HCT116 (cell line): ENCODE measurements around the gene PLCB1. TPM values are rescaled to one million over a fixed set of nuclear protein-coding genes. Genes with fewer than 3 reads are reported as not detected.

Experiments
- ATAC-seq: fragments of 200-7000 bp; cut with Tn5 transposase; 2 replicates; pipeline ENCODE4 v1.9.1; 2020; ENCODE audit warnings: mild to moderate bottlenecking, moderate library complexity
- BruUV-seq: library from RNA; stranded (reverse); fragments of 400-500 nt; replicated peaks from 2 replicates; lab custom pipeline; 2021; lab: Mats Ljungman, UMichigan
- CTCF ChIA-PET: fragments of 300-600 bp; sonication (Branson Sonifier 250); formaldehyde crosslinking; loops from one replicate; lab custom pipeline; 2021; ENCODE audit warnings: antibody characterized with exemption; lab: Charles Lee
- POLR2A ChIA-PET: fragments of 300-600, 350-600 bp; sonication (Branson Sonifier 250); formaldehyde crosslinking; loops from one replicate; lab custom pipeline; 2021; ENCODE audit warnings: antibody characterized with exemption; lab: Charles Lee
- RAD21 ChIA-PET, 2 experiments: fragments of 300-600 bp; sonication (Branson Sonifier 250); formaldehyde crosslinking; loops; one replicate each; lab custom pipeline; 2023; ENCODE audit warnings: low total read pairs in 2 of 2; ENCODE audit not compliant: uncharacterized antibody in 2 of 2, unreplicated experiment in 2 of 2, low non-redundant PET in 1 of 2; lab: Charles Lee
- DNase-seq: peaks from one replicate; pipeline ENCODE4 v3.0.0-alpha.2; 2010; ENCODE audit warnings: low read depth, low spot score
- H2AFZ ChIP-seq: fragments of 200-600 bp; shearing (Covaris generic), sonication (generic); 2 replicates; pipeline ENCODE4 v1.6.1; 2017; ENCODE audit warnings: low read depth, mixed run types, mixed read lengths, antibody characterized with exemption, low read length; ENCODE audit not compliant: poor library complexity, severe bottlenecking
- H3K27ac ChIP-seq: 2 replicates; pipeline ENCODE4 v1.5.1; 2012; ENCODE audit warnings: low read depth, low read length
- H3K27me3 ChIP-seq: fragments of 200-600 bp; sonication (generic); 2 replicates; pipeline ENCODE4 v1.6.1; 2016; ENCODE audit warnings: mixed run types, low read length, mixed read lengths; ENCODE audit not compliant: insufficient read depth
- H3K36me3 ChIP-seq, 2 experiments: fragments of 200-500 bp in 1 of 2; fragments of 200-600 bp in 1 of 2; sonication (Bioruptor generic) in 1 of 2; sonication (generic) in 1 of 2; 2 replicates each; pipeline versions ENCODE4 v1.5.1 to v1.6.1; 2014 to 2016; ENCODE audit warnings: low read length in 2 of 2, inconsistent platforms in 1 of 2, mixed read lengths in 1 of 2, mixed run types in 1 of 2; ENCODE audit not compliant: insufficient read depth in 2 of 2, control insufficient read depth in 1 of 2
- H3K4me1 ChIP-seq, 2 experiments: fragments of 200-600 bp in 1 of 2; sonication (generic) in 1 of 2; 2 replicates each; pipeline versions ENCODE4 v1.5.1 to v1.6.1; 2012 to 2017; ENCODE audit warnings: low read length in 2 of 2, inconsistent platforms in 1 of 2, mild to moderate bottlenecking in 1 of 2, mixed read lengths in 1 of 2, mixed run types in 1 of 2, moderate library complexity in 1 of 2; ENCODE audit not compliant: insufficient read depth in 2 of 2, control insufficient read depth in 1 of 2
- H3K4me2 ChIP-seq: fragments of 200-600 bp; sonication (generic); 2 replicates; pipeline ENCODE4 v1.6.1; 2017; ENCODE audit warnings: mixed run types, low read length, mixed read lengths
- H3K4me3 ChIP-seq, 2 experiments: fragments of 200-600 bp in 1 of 2; sonication (generic) in 1 of 2; replicated peaks in 1 of 2; 2 replicates each; pipeline ENCODE4 v1.5.1; 2011 to 2016; ENCODE audit warnings: low read length in 2 of 2, control low read depth in 1 of 2, low read depth in 1 of 2, mild to moderate bottlenecking in 1 of 2, mixed read lengths in 1 of 2, mixed run types in 1 of 2
- H3K79me2 ChIP-seq: fragments of 200-600 bp; sonication (generic); 2 replicates; pipeline ENCODE4 v1.6.1; 2017; ENCODE audit warnings: mild to moderate bottlenecking, mixed run types, low read length, moderate library complexity, mixed read lengths; ENCODE audit not compliant: insufficient read depth
- H3K9ac ChIP-seq: fragments of 200-600 bp; sonication (generic); 2 replicates; pipeline ENCODE4 v1.6.1; 2016; ENCODE audit warnings: low read length, mixed read lengths
- H3K9me2 ChIP-seq: fragments of 200-600 bp; sonication (generic), shearing (Covaris generic); 2 replicates; pipeline ENCODE4 v1.6.1; 2017; ENCODE audit warnings: mixed run types, mild to moderate bottlenecking, moderate library complexity; ENCODE audit not compliant: insufficient read depth
- H3K9me3 ChIP-seq, 2 experiments: fragments of 200-500 bp in 1 of 2; fragments of 200-600 bp in 1 of 2; sonication (Bioruptor generic) in 1 of 2; sonication (generic) in 1 of 2; 2 replicates each; pipeline ENCODE4 v1.6.1; 2014 to 2017; ENCODE audit warnings: low read length in 2 of 2, mixed read lengths in 2 of 2, inconsistent platforms in 1 of 2, low read depth in 1 of 2, mild to moderate bottlenecking in 1 of 2, mixed run types in 1 of 2, moderate library complexity in 1 of 2; ENCODE audit not compliant: control insufficient read depth in 1 of 2, insufficient read depth in 1 of 2
- H4K20me1 ChIP-seq: fragments of 200-600 bp; sonication (generic), shearing (Covaris generic); 2 replicates; pipeline ENCODE4 v1.6.1; 2017; ENCODE audit warnings: mixed run types, mild to moderate bottlenecking, moderate library complexity; ENCODE audit not compliant: insufficient read depth
- CBX3 ChIP-seq: IDR thresholded peaks from 2 replicates; pipeline ENCODE4 v1.6.1; 2012; ENCODE audit warnings: low read depth
- CEBPB ChIP-seq: IDR thresholded peaks from 2 replicates; pipeline ENCODE4 v1.6.1; 2012; ENCODE audit warnings: low read depth
- CTCF ChIP-seq, 3 experiments: fragments of 200-600 bp in 1 of 3; sonication (generic) in 1 of 3; IDR thresholded peaks in 2 of 3; conservative IDR thresholded peaks in 1 of 3; 2 replicates each; pipeline ENCODE4 v1.5.1; 2012 to 2017; ENCODE audit warnings: low read depth in 2 of 3, low read length in 2 of 3, antibody characterized with exemption in 1 of 3, borderline replicate concordance in 1 of 3, control low read depth in 1 of 3, mild to moderate bottlenecking in 1 of 3, mixed read lengths in 1 of 3, mixed run types in 1 of 3, moderate library complexity in 1 of 3; ENCODE audit not compliant: insufficient read depth in 1 of 3
- EGR1 ChIP-seq: IDR thresholded peaks from 2 replicates; pipeline ENCODE4 v1.6.1; 2012; ENCODE audit warnings: low read depth
- ELF1 ChIP-seq: IDR thresholded peaks from 2 replicates; pipeline ENCODE4 v1.6.1; 2012; ENCODE audit warnings: low read depth, borderline replicate concordance
- EZH2phosphoT487 ChIP-seq: fragments of 200-600 bp; IDR thresholded peaks from 2 replicates; pipeline ENCODE4 v1.6.1; 2018; ENCODE audit warnings: antibody characterized with exemption, borderline replicate concordance
- JUND ChIP-seq: IDR thresholded peaks from 2 replicates; pipeline ENCODE4 v1.6.1; 2012
- RAD21 ChIP-seq: IDR thresholded peaks from 2 replicates; pipeline ENCODE4 v1.6.1; 2012; ENCODE audit warnings: low read depth, mild to moderate bottlenecking
- REST ChIP-seq: IDR thresholded peaks from 2 replicates; pipeline ENCODE4 v1.6.1; 2012; ENCODE audit warnings: low read depth
- SP1 ChIP-seq: IDR thresholded peaks from 2 replicates; pipeline ENCODE4 v1.6.1; 2012; ENCODE audit warnings: low read depth
- SRF ChIP-seq: IDR thresholded peaks from 2 replicates; pipeline ENCODE4 v1.6.1; 2012; ENCODE audit warnings: low read depth
- TCF7L2 ChIP-seq: IDR thresholded peaks from 2 replicates; pipeline ENCODE4 v1.7.0; 2011; ENCODE audit warnings: borderline replicate concordance, inconsistent platforms; ENCODE audit not compliant: insufficient read depth, insufficient read length; ENCODE audit errors: extremely low read depth
- ZBTB33 ChIP-seq: IDR thresholded peaks from 2 replicates; pipeline ENCODE4 v1.6.1; 2011; ENCODE audit warnings: mild to moderate bottlenecking, low read length, moderate library complexity; ENCODE audit not compliant: insufficient replicate concordance; ENCODE audit errors: extremely low read depth
- ZNF274 ChIP-seq: fragments of 200-500 bp; sonication (Bioruptor generic); IDR thresholded peaks from 2 replicates; pipeline ENCODE4 v1.6.1; 2014; ENCODE audit warnings: mild to moderate bottlenecking, low read depth, low read length, inconsistent platforms
- intact Hi-C: fragments of 100-400 bp; cut with micrococcal nuclease; formaldehyde crosslinking; loops from 2 replicates; pipeline ENCODE4 v1.10.0; 2022
- total RNA-seq: library from RNA; stranded (reverse); gene quantifications from one replicate; pipeline ENCODE4 v1.2.1, GENCODE V29; 2021; ENCODE audit not compliant: unreplicated experiment

The PLCB1 gene
- total RNA-seq, 1 experiment from 2014 or later: 15.8 TPM

DNA sequence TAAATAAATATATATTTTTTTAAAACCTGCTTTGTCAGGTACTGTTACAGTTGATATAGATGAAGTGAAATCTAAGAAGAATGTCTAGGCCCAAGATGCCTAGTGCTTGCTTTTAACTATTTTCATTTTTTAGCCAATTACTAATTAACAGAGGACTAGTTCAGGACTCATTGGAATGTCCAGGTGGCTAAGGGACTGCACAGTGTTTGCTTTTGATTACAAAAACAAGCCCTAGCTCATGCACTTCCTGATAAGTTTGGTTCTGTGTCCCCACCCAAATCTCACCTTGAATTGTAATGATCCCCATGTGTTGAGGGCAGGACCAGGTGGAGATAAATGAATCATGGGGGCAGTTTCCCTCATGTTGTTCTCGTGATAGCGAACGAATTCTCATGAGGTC lies 417.1 kb downstream of the PLCB1 start:
- no peaks in the 10 kb centered on the region for H4K20me1 ChIP-seq
- H3K4me2 ChIP-seq: no peak overlapping the region
- BruUV-seq: no TSS peak
- H3K27me3 ChIP-seq: no peaks in the 10 kb centered on the region
- no peak for DNase-seq
- H3K27ac ChIP-seq: no peak overlapping the region
- no peaks in the 10 kb centered on the region for H3K36me3 ChIP-seq
- 0 out of 2 replicates have a peak, but pooled peaks cover 3% of the 10 kb centered on the region for H3K9me2 ChIP-seq
- no peak for ATAC-seq
- no peak for TF ChIP-seq ZNF274
- no peak for TF ChIP-seq EGR1
- no peak for TF ChIP-seq ELF1
- no peak for TF ChIP-seq RAD21
- TF ChIP-seq ZBTB33: no peak
- no peak for TF ChIP-seq TCF7L2
- TF ChIP-seq CTCF (IDR thresholded peaks at IDR 0.05 in 2 of 3, conservative IDR thresholded peaks at IDR 0.05 in 1 of 3; ENCODE audit: borderline replicate concordance in 1 of 3, insufficient read depth in 1 of 3, low read depth in 2 of 3, low read length in 2 of 3): no peak
- TF ChIP-seq REST: no peak
- TF ChIP-seq CBX3: no peak
- TF ChIP-seq CEBPB: no peak
- no peak for TF ChIP-seq SRF
- TF ChIP-seq JUND: no peak
- no peak for TF ChIP-seq EZH2phosphoT487
- no peak for TF ChIP-seq SP1
- ChIA-PET POLR2A (no interaction called here), RAD21 (no interaction called here), CTCF (no interaction called here)
- intact Hi-C loops: no loop called here
- no peaks in the 10 kb centered on the region for H3K79me2 ChIP-seq
- H3K4me3 ChIP-seq: no peak overlapping the region
- no peaks in the 10 kb centered on the region for H3K9me3 ChIP-seq
- H3K9ac ChIP-seq: no peak overlapping the region
- H2AFZ ChIP-seq: no peak overlapping the region
- H3K4me1 ChIP-seq: no peaks in the 10 kb centered on the region
